A549 (cell line): ENCODE measurements around the gene RBCK1. TPM values are rescaled to one million over a fixed set of nuclear protein-coding genes. Genes with fewer than 3 reads are reported as not detected.

Experiments
- ATAC-seq, 2 experiments: fragments of 200-7000 bp in 1 of 2; fragments of >200 bp in 1 of 2; cut with Nextera tagmentation in 1 of 2; cut with Tn5 transposase in 1 of 2; 3 replicates each; pipeline versions ENCODE4 v1.8.0 to v1.9.1; 2018 to 2020; ENCODE audit warnings: mild to moderate bottlenecking in 1 of 2, moderate library complexity in 1 of 2
- CTCF ChIA-PET: fragments of 300-600 bp; sonication (Branson Sonifier 250); formaldehyde crosslinking; extraction: SDS; loops from one replicate; lab custom pipeline; 2021; ENCODE audit warnings: antibody characterized with exemption, inconsistent platforms; lab: Yijun Ruan, JAX
- POLR2A ChIA-PET: fragments of 350-600 bp; formaldehyde crosslinking; extraction: SDS; loops from one replicate; lab custom pipeline; 2021; ENCODE audit warnings: antibody characterized with exemption, inconsistent platforms; lab: Yijun Ruan, JAX
- DNase-seq, 2 experiments: peaks; one replicate each; pipeline versions ENCODE4 v3.0.0 to v3.0.0-alpha.2; 2011 to 2016; ENCODE audit warnings: low read depth in 1 of 2, low spot score in 1 of 2
- FAIRE-seq: peaks from 2 replicates; lab custom pipeline; 2011; peaks lifted over from hg19 to GRCh38; lab: Jason Lieb, UNC
- H3K27ac ChIP-seq, 2 experiments: fragments of >200 bp; sonication (Bioruptor Twin); formaldehyde crosslinking; 3 replicates each; pipeline ENCODE4 v1.5.1; 2016 to 2017
- H3K4me1 ChIP-seq: fragments of >200 bp; sonication (Bioruptor Twin); formaldehyde crosslinking; 3 replicates; pipeline ENCODE4 v1.6.1; 2016
- H3K4me2 ChIP-seq: fragments of >200 bp; sonication (Bioruptor Twin); formaldehyde crosslinking; 3 replicates; pipeline ENCODE4 v1.6.1; 2016
- H3K4me3 ChIP-seq: fragments of >200 bp; sonication (Bioruptor Twin); formaldehyde crosslinking; 3 replicates; pipeline ENCODE4 v1.5.1; 2016
- H3K9me3 ChIP-seq: fragments of >200 bp; sonication (Bioruptor Twin); formaldehyde crosslinking; 3 replicates; pipeline ENCODE4 v1.6.1; 2016
- BHLHE40 ChIP-seq: IDR thresholded peaks from 2 replicates; pipeline ENCODE4 v1.6.1; 2012; ENCODE audit warnings: low read depth, low read length, inconsistent platforms
- EHMT2 ChIP-seq: fragments of 200-600 bp; sonication (generic); IDR thresholded peaks from 2 replicates; pipeline ENCODE4 v1.6.1; 2016; ENCODE audit warnings: antibody characterized with exemption, low read depth, mild to moderate bottlenecking, moderate library complexity
- FOSB ChIP-seq: fragments of 250-450 bp; sonication (Bioruptor Pico); IDR thresholded peaks from 2 replicates; pipeline ENCODE4 v1.5.0; 2020; ENCODE audit warnings: mild to moderate bottlenecking, moderate library complexity
- FOSL2 ChIP-seq, 2 experiments: fragments of 450-650 bp in 1 of 2; fragments of >200 bp in 1 of 2; sonication (Bioruptor Twin) in 1 of 2; formaldehyde crosslinking; IDR thresholded peaks; 2 replicates each; pipeline versions ENCODE4 v1.5.0 to v1.6.1; 2016 to 2020; ENCODE audit warnings: mild to moderate bottlenecking in 1 of 2, moderate library complexity in 1 of 2
- FOXS1 ChIP-seq: fragments of 250-450 bp; sonication (Bioruptor Pico); IDR thresholded peaks from 2 replicates; pipeline ENCODE4 v1.5.0; 2020; ENCODE audit warnings: mild to moderate bottlenecking, moderate library complexity
- HOXA7 ChIP-seq: fragments of 250-450 bp; sonication (Bioruptor Pico); IDR thresholded peaks from 2 replicates; pipeline ENCODE4 v1.5.0; 2020; ENCODE audit warnings: mild to moderate bottlenecking, moderate library complexity
- JUN ChIP-seq, 2 experiments: fragments of >200 bp; sonication (Bioruptor Twin); formaldehyde crosslinking; IDR thresholded peaks; 2 replicates in 1 of 2; 3 replicates in 1 of 2; pipeline ENCODE4 v1.6.1; 2016 to 2017
- JUNB ChIP-seq: fragments of >200 bp; sonication (Bioruptor Twin); formaldehyde crosslinking; IDR thresholded peaks from 2 replicates; pipeline ENCODE4 v1.6.1; 2016
- KDM1A ChIP-seq: fragments of 200-600 bp; sonication (generic); IDR thresholded peaks from 2 replicates; pipeline ENCODE4 v1.6.1; 2016; ENCODE audit warnings: low read depth, mild to moderate bottlenecking
- PHF8 ChIP-seq: fragments of 200-600 bp; sonication (generic); IDR thresholded peaks from 2 replicates; pipeline ENCODE4 v1.6.1; 2016; ENCODE audit warnings: low read depth, mild to moderate bottlenecking, antibody characterized with exemption, moderate library complexity, borderline replicate concordance
- RAD21 ChIP-seq, 2 experiments: fragments of >200 bp in 1 of 2; sonication (Bioruptor Twin) in 1 of 2; formaldehyde crosslinking in 1 of 2; IDR thresholded peaks in 1 of 2; conservative IDR thresholded peaks in 1 of 2; 2 replicates in 1 of 2; 3 replicates in 1 of 2; pipeline ENCODE4 v1.6.1; 2012 to 2018; ENCODE audit warnings: inconsistent platforms in 1 of 2
- RARB ChIP-seq: fragments of 250-450 bp; sonication (Bioruptor Pico); IDR thresholded peaks from 2 replicates; pipeline ENCODE4 v1.8.0; 2021; ENCODE audit warnings: mild to moderate bottlenecking, moderate library complexity
- TFCP2L1 ChIP-seq: fragments of 250-450 bp; sonication (Bioruptor Pico); IDR thresholded peaks from 2 replicates; pipeline ENCODE4 v1.5.0; 2021; ENCODE audit warnings: mild to moderate bottlenecking
- ZFP36 ChIP-seq: fragments of 450-650 bp; IDR thresholded peaks from 2 replicates; pipeline ENCODE4 v1.6.1; 2014; ENCODE audit warnings: borderline replicate concordance; ENCODE audit not compliant: partially characterized antibody
- ZNF302 ChIP-seq: fragments of 250-450 bp; sonication (Bioruptor Pico); IDR thresholded peaks from 2 replicates; pipeline ENCODE4 v1.9.0; 2021; ENCODE audit warnings: inconsistent platforms, mild to moderate bottlenecking, moderate library complexity
- WGBS: methylation state at CpG from one replicate; pipeline ENCODE4 v1.1.6; 2017; ENCODE audit errors: missing lambda C conversion rate; 5-methylcytosine and 5-hydroxymethylcytosine counted together
- polyA plus RNA-seq, 4 experiments: library from polyadenylated mRNA; depleted of rRNA in 3 of 4; stranded (reverse); fragments of >200 nt; fragmentation: RNase III in 1 of 4; extraction: RNeasy Plus Mini Kit Qiagen cat#74134 plus additional on column Dnase treatment in 1 of 4; gene quantifications; 2 replicates in 3 of 4; 3 replicates in 1 of 4; pipeline ENCODE4 v1.2.3, GENCODE V29; 2011 to 2017
- TF ChIP-seq, protein P1 (sequence below): fragments of 450-650 bp; IDR thresholded peaks from 2 replicates; pipeline ENCODE4 v1.6.1; 2014; ENCODE audit warnings: antibody characterized with exemption
- TF ChIP-seq, protein P2 (sequence below): IDR thresholded peaks from 2 replicates; pipeline ENCODE4 v1.6.1; 2012
- TF ChIP-seq, protein P3 (sequence below): IDR thresholded peaks from 2 replicates; pipeline ENCODE4 v1.6.1; 2012
- TF ChIP-seq, protein P4 (sequence below): fragments of 250-450 bp; sonication (Bioruptor Pico); IDR thresholded peaks from 2 replicates; pipeline ENCODE4 v1.5.0; 2020; ENCODE audit warnings: low read depth, mild to moderate bottlenecking, moderate library complexity

Gene RBCK1
- polyA plus RNA-seq, 2 of the 4 experiments (the other 2 are of a cell fraction): 117 to 222 TPM

DNA sequence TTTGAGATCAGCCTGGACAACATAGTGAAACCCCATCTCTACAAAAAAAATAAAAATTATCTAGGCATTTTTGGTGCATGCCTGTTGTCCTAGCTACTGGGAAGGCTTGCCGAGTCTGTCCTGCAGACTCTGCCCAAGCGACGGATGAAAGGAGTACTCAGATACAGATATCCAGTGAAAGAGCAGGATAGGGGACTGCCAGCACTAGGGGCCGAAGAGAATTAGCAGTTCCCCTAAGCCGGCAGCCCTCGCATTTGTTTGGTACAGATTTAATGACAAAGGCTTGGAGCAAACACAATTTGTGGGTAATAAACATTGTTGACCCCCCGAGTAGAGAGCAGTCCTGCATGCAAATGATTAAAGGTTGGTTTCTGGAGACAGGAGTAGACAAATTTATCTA, 59.7 kb downstream of the RBCK1 start (continued):
- TF ChIP-seq, protein P1, sequence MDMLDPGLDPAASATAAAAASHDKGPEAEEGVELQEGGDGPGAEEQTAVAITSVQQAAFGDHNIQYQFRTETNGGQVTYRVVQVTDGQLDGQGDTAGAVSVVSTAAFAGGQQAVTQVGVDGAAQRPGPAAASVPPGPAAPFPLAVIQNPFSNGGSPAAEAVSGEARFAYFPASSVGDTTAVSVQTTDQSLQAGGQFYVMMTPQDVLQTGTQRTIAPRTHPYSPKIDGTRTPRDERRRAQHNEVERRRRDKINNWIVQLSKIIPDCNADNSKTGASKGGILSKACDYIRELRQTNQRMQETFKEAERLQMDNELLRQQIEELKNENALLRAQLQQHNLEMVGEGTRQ: no peak

DNA sequence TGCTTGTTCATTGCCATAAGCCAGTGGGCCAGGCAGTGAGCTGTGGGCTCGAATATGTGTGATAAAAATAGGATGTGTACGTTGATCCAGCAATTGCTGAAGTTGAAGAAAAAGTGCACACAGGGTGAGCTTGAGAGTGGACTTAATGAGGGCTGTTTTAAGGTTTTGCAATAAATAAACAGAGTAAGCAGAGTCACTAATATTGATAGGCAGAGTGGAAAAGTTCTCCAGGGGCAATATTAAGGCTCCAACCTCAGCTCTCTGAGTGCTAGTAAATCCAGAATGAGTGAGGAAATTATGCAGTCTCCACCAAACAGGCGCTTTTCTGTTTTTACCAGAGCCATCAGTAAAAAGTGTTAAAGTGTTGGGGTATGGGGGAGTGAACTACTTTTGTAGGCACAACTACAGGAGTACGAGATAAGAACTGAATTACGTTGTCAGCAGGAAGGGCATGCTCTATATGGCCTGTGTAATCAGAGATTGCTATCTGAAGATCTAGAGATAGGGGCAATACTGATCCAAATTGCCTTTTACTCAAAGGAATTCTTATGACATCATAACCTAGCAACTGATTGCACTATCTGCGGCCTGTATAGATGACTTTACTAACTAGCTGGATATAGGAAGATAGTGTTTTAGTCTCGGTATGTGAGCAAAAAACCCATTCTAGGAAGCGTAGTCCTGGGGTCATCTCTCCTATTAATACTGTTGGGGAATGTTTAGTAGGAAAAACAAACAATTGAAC, 61.8 kb downstream of the RBCK1 start:
- no peak overlapping the region for H3K4me2 ChIP-seq
- H3K4me1 ChIP-seq: no peaks in the 10 kb centered on the region
- ATAC-seq (no peak), DNase-seq (no peak), FAIRE-seq (no peak)
- TF ChIP-seq EHMT2 (no peak), PHF8 (no peak), RARB (CRISPR knock-in tag) (no peak), FOSL2 (IDR thresholded peaks at IDR 0.05) (no peak), FOSL2 (CRISPR knock-in tag; IDR thresholded peaks at IDR 0.05) (no peak), BHLHE40 (no peak), FOSB (CRISPR knock-in tag) (no peak), KDM1A (no peak), RAD21 (conservative IDR thresholded peaks at IDR 0.05 in 1 of 2, IDR thresholded peaks at IDR 0.05 in 1 of 2) (no peak), HOXA7 (no peak), JUNB (no peak), ZNF302 (CRISPR knock-in tag) (no peak), TFCP2L1 (CRISPR knock-in tag) (no peak), FOXS1 (no peak), JUN (IDR thresholded peaks at IDR 0.05) (no peak)
- TF ChIP-seq, protein P2, sequence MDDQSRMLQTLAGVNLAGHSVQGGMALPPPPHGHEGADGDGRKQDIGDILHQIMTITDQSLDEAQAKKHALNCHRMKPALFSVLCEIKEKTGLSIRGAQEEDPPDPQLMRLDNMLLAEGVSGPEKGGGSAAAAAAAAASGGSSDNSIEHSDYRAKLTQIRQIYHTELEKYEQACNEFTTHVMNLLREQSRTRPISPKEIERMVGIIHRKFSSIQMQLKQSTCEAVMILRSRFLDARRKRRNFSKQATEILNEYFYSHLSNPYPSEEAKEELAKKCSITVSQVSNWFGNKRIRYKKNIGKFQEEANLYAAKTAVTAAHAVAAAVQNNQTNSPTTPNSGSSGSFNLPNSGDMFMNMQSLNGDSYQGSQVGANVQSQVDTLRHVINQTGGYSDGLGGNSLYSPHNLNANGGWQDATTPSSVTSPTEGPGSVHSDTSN: no peak
- TF ChIP-seq, protein P3, sequence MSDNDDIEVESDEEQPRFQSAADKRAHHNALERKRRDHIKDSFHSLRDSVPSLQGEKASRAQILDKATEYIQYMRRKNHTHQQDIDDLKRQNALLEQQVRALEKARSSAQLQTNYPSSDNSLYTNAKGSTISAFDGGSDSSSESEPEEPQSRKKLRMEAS: no peak
- TF ChIP-seq, protein P4, sequence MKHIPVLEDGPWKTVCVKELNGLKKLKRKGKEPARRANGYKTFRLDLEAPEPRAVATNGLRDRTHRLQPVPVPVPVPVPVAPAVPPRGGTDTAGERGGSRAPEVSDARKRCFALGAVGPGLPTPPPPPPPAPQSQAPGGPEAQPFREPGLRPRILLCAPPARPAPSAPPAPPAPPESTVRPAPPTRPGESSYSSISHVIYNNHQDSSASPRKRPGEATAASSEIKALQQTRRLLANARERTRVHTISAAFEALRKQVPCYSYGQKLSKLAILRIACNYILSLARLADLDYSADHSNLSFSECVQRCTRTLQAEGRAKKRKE (CRISPR knock-in tag): no peak
- peaks cover 5% of the 10 kb centered on the region; the same call in 2 of the 3 replicates for H3K9me3 ChIP-seq
- POLR2A ChIA-PET: no interaction called here
- CTCF ChIA-PET: interaction anchor here (0.9 to 4.8 kb wide), 7 partner anchors 9 to 125 kb away, joined by 3 to 18 read pairs (median 4); no protein-coding TSS in a partner anchor
- 68% methylated on average over 8 of the region's 8 CpGs for WGBS
- H3K4me3 ChIP-seq: no peak overlapping the region
- H3K27ac ChIP-seq: no peak overlapping the region

DNA sequence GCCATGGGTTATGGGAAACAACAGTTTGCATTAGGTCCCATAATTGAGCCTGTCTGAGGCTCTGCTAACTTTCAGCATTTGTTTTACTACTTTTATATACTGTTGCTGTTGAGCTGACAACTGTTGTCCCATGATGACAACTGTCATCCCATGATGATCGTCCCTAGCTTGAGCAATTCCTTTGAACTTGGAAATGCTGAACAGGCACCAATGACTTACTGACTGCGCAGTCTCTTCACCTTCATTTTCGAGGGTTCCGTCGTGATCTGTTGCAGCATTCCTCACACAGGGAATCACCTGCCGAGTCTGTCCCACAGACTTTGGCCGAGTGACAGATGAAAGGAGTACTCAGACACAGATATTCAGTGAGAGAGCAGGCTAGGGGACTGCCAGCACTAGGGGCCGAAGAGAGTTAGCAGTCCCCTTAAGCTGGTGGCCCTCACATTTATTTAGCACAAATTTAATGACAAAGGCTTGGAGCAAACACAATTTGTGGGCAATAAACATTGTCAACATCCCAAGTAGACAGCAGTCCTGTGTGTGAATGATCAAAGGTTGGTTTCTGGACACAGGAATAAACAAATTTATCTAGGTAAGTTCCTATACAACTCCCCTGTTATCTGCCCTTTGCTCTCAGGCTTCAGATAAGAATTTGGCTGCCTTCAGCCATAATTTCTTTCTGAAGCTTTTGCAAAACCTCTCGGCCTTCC, 64.2 kb downstream of the RBCK1 start:
- no peak for FAIRE-seq
- POLR2A ChIA-PET: no interaction called here
- CTCF ChIA-PET: interaction anchor here (1.4 to 4.8 kb wide), 9 partner anchors 9 to 118 kb away, joined by 3 to 29 read pairs (median 10); partner anchors contain the start of gene TBC1D20

More for the DNA sequence above, 64.2 kb downstream of the RBCK1 start:
- Histone ChIP-seq H3K9me3 (peaks cover 5% of the 10 kb centered on the region; the same call in 2 of the 3 replicates), H3K4me2 (no peak overlapping the region), H3K4me1 (no peaks in the 10 kb centered on the region), H3K4me3 (no peak overlapping the region), H3K27ac (no peak overlapping the region)
- no peak for TF ChIP-seq ZFP36
- peak in 1 of 2 experiments; percentile 14; a peak in 2 of 6 replicates for ATAC-seq
- WGBS: 87% methylated on average over 9 of the region's 9 CpGs
- no peak for DNase-seq
